ENCODE data around the gene C1orf53.

DNA sequence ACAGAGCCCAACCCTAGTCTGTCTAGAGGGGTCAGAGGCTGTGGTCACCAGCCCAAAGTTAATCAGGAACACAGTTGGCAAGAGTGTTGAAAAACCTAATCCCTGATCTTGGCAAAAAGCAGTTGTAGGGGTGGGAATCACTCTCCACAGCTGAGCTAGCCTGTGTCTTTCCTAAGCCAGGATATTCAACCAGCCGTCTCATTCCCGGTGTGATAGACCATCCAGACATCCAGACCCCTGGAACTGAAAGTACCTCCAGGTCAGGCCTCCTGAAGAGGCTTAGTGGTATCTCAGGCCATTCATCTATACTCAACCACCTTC, 19.6 kb downstream of the C1orf53 start:
- TF ChIP-seq, protein P1, sequence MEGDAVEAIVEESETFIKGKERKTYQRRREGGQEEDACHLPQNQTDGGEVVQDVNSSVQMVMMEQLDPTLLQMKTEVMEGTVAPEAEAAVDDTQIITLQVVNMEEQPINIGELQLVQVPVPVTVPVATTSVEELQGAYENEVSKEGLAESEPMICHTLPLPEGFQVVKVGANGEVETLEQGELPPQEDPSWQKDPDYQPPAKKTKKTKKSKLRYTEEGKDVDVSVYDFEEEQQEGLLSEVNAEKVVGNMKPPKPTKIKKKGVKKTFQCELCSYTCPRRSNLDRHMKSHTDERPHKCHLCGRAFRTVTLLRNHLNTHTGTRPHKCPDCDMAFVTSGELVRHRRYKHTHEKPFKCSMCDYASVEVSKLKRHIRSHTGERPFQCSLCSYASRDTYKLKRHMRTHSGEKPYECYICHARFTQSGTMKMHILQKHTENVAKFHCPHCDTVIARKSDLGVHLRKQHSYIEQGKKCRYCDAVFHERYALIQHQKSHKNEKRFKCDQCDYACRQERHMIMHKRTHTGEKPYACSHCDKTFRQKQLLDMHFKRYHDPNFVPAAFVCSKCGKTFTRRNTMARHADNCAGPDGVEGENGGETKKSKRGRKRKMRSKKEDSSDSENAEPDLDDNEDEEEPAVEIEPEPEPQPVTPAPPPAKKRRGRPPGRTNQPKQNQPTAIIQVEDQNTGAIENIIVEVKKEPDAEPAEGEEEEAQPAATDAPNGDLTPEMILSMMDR (IDR thresholded peaks at IDR 0.05), result no peak
- TF ChIP-seq POLR2AphosphoS5 (IDR thresholded peaks at IDR 0.05), result no peak

Data from gastroesophageal sphincter (tissue), 3 donors.